Activated naive CD4-positive, alpha-beta T cell treated with anti-CD3 and anti-CD28 coated beads, Interleukin-2, amount 50 U/mL, for 16 hours (primary cell): ENCODE measurements around the gene SPAG16.

Experiments used
- DNase-seq: peaks from one replicate; pipeline ENCODE4 v3.0.0-alpha.2; 2020

Gene SPAG16

DNA sequence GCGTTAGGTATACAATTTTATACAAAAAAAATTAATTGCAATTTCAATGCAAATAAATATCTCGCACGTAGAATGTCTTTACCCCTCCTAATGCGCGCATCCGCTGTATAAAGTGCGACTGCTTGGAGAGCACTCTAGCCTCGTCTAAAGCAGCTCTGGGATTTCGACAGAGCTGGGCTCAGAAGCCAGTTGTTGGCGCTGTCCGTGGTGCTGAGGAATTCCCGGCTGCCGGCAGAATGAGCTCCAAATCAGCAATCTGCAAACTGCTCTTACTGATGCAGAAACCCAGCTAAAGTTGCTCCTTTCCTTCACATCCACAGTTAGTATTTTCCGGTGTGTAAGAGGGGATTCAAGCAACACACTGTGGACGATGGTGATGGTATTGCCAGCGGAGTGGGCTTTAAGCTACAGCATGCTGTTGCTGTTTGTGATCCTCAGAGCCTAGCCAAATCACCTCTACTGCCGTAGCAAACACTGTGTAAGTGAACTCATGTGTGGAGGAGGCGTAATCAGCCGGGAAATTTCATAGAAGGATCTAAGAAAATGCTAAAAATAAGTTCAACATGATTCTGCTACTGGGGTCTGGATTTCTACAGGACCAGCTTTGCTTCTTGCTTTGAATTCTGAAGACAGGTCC, 1126.8 kb downstream of the SPAG16 start, which contains the start of gene VWC2L:
VWC2L (plus strand) TSS at position 137 of the 637 bp plus-strand sequence. CDS start 3,140 bp downstream, outside the sequence.
- peak; percentile 11 for DNase-seq

DNA sequence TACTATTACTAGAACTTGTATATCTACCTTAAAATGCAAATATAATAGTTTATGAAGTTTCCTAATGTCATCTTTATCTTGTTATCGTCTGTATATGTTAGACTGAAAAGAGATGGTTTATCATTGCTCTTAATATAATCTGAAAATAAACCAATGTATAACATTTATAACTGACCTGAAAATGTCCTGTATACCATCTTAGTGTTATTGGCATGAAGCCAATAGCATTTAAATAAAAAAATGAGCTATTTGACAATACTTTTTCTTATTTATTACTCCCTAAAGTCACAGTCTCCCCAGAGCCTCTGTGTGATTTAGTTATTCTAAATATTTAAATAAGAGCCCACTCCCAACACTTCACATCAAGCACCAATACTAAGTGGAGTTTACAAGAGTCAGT, 1128.4 kb downstream of the SPAG16 start:
- no peak for DNase-seq

DNA sequence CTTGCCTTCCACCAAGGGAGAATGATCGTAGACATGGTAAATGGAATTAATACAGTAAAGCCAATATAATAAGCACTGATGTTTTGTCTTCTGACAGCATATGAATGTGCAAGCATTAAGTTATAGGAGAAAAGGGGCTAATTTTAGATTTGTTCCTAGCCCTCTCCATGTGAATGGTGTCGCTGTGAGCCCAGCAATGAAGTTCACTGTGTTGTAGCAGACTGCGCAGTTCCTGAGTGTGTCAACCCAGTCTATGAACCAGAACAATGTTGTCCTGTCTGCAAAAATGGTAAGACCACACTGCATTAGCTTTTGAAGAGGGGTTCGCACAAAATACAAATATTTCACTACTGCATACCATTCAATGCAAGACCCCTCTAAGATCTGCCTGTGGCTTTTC, 1152.2 kb downstream of the SPAG16 start:
- DNase-seq = no peak

DNA sequence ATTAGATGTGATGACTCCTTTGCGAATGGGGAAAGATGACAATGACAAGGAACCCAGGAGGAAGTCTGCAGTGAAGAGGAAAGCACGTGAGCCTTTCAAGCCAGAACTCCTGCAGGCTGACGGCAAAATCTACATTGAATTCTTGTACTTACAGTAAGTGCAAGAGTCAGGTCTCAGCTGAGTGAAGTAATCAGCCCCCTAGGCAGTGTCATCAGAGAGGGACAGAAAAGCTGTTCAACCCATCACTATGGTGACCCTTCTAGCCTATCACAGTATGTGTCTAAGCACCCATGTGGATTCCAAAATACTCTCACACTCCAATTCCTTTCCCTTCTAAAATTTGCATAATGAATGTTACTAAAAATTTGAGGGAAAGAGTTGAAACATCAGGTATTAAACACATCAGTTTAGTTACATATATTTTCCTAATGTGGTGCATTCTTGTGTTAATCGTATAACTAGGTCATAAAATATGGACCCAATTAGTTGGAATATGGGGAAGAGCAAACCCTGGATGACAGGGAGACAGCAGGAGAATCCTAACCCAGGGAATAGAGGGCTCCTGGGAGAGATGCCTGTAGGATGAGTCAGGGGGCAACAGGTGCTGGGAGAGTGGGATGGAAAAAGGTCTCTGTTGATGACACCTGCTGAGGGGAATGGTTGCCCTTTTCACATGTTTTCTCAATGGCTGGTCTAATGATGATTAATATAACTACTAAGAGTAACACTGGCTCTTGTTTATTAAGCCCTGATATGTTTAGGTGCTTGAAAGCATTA, 1166.0 kb downstream of the SPAG16 start:
- no peak for DNase-seq

DNA sequence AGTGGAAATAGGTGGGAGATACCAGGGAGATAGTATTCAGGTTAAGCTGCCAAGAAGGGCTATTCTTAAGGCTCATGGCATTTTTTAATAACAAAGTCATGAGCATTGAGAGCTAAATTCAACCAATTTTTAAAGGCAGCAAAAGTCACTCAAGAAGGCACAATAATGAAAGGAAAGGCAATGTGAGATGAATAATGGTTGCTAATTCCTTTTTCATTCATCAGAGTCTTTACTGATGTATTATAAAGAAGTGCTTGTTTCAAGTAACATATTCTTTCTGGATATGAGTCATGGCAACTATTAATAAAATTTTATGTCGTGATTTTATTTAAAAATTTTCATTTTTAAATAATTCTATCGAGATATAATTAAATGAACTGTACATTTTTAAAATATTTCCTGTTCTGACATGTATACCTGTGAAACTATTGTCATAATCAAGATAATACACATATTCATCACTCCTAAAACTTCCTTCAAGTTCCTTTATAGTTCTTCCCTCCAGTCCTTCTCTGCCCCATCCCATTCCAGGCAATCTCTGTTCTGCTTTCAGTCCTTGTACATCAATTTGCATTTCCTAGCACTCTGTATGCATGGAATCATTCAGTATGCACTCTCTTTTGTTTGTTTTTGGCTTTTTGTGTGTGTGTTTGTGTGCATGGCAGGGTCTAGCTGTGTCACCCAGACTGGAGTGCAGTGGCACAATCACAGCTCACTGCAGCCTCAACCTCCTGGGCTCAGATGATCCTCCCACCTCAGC, 1167.4 kb downstream of the SPAG16 start:
- no peak for DNase-seq
